Keratinocyte (primary cell): ENCODE results near the gene CYP2S1. TPM values are rescaled to one million over a fixed set of nuclear protein-coding genes. Genes with fewer than 3 reads are reported as not detected.
"Not testable (repeated sequence)": the region's sequence is repeated elsewhere in the genome, so short reads cannot be mapped to it uniquely, and the experiment has no call there.

Source experiments
- DNase-seq: peaks from one replicate; pipeline ENCODE4 v3.0.0-alpha.2; 2011; ENCODE audit warnings: low read depth, missing footprints, low spot score
- FAIRE-seq: peaks from 2 replicates; lab custom pipeline; 2011; peaks lifted over from hg19 to GRCh38; lab: Jason Lieb, UNC
- H2AFZ ChIP-seq: 2 replicates; pipeline ENCODE4 v1.6.0; 2012; ENCODE audit warnings: low read length, control low read depth, inconsistent platforms; ENCODE audit not compliant: control insufficient read depth
- H3K27ac ChIP-seq: 2 replicates; pipeline ENCODE4 v1.5.1; 2011; ENCODE audit warnings: low read length; ENCODE audit not compliant: control insufficient read depth, insufficient read depth
- H3K27me3 ChIP-seq: 3 replicates; pipeline ENCODE4 v1.6.0; 2011; ENCODE audit warnings: low read length; ENCODE audit not compliant: control insufficient read depth, insufficient read depth; ENCODE audit errors: extremely low read depth
- H3K36me3 ChIP-seq, 2 experiments: 2 replicates in 1 of 2; 3 replicates in 1 of 2; pipeline ENCODE4 v1.5.1; 2011; ENCODE audit warnings: low read length in 2 of 2, mild to moderate bottlenecking in 1 of 2; ENCODE audit not compliant: control insufficient read depth in 2 of 2, insufficient read depth in 2 of 2; ENCODE audit errors: extremely low read depth in 1 of 2
- H3K4me1 ChIP-seq: 3 replicates; pipeline ENCODE4 v1.5.1; 2011; ENCODE audit warnings: low read length; ENCODE audit not compliant: control insufficient read depth, insufficient read depth; ENCODE audit errors: extremely low read depth
- H3K4me2 ChIP-seq: 3 replicates; pipeline ENCODE4 v1.6.0; 2011; ENCODE audit warnings: low read depth, low read length; ENCODE audit not compliant: control insufficient read depth, insufficient read depth; ENCODE audit errors: extremely low read depth
- H3K4me3 ChIP-seq, 3 experiments: fragments of 200-600 bp in 1 of 3; sonication (generic) in 1 of 3; 2 replicates in 2 of 3; 3 replicates in 1 of 3; pipeline ENCODE4 v1.5.1; 2011 to 2016; ENCODE audit warnings: low read length in 3 of 3, mild to moderate bottlenecking in 3 of 3, control low read depth in 2 of 3, inconsistent platforms in 1 of 3, low read depth in 1 of 3, mixed read lengths in 1 of 3, mixed run types in 1 of 3, moderate library complexity in 1 of 3; ENCODE audit not compliant: control insufficient read depth in 2 of 3, insufficient read depth in 2 of 3; ENCODE audit errors: extremely low read depth in 1 of 3
- H3K79me2 ChIP-seq: 2 replicates; pipeline ENCODE4 v1.6.0; 2012; ENCODE audit warnings: low read length; ENCODE audit not compliant: control insufficient read depth, insufficient read depth
- H3K9ac ChIP-seq: 3 replicates; pipeline ENCODE4 v1.6.0; 2011; ENCODE audit warnings: low read length; ENCODE audit not compliant: control insufficient read depth, insufficient read depth; ENCODE audit errors: extremely low read depth
- H3K9me1 ChIP-seq: 3 replicates; pipeline ENCODE4 v1.6.0; 2011; ENCODE audit warnings: low read length; ENCODE audit not compliant: control insufficient read depth, insufficient read depth; ENCODE audit errors: extremely low read depth
- H3K9me3 ChIP-seq: 2 replicates; pipeline ENCODE4 v1.5.1; 2012; ENCODE audit warnings: low read depth, low read length; ENCODE audit not compliant: control insufficient read depth
- H4K20me1 ChIP-seq: 3 replicates; pipeline ENCODE4 v1.6.0; 2011; ENCODE audit warnings: low read length; ENCODE audit not compliant: control insufficient read depth, insufficient read depth; ENCODE audit errors: extremely low read depth
- EZH2 ChIP-seq: IDR thresholded peaks from one replicate; pipeline ENCODE4 v1.6.1; 2012; ENCODE audit warnings: inconsistent platforms, mild to moderate bottlenecking, low read length, moderate library complexity
- dilution Hi-C: fragments of 300-500 bp; cut with MboI; formaldehyde crosslinking; loops from one replicate; pipeline ENCODE4 v1.7.0; 2020; ENCODE audit warnings: low sequenced_read_pairs; ENCODE audit not compliant: extremely low pct_ligation_motif_present
- polyA plus RNA-seq, 5 experiments: library from polyadenylated mRNA; depleted of rRNA in 3 of 5; stranded (reverse) in 3 of 5; stranded (forward) in 1 of 5; unstranded in 1 of 5; fragments of >200 nt; gene quantifications; 1 replicate in 1 of 5; 2 replicates in 3 of 5; 3 replicates in 1 of 5; pipeline versions ENCODE4 v1.2.1 to v1.2.3, GENCODE V29; 2011 to 2012; ENCODE audit warnings: missing spikeins in 2 of 5, low read depth in 1 of 5, low replicate concordance in 1 of 5
- TF ChIP-seq, protein P1 (sequence below), 3 experiments: IDR thresholded peaks in 1 of 3; conservative IDR thresholded peaks in 1 of 3; optimal IDR thresholded peaks in 1 of 3; 2 replicates in 2 of 3; 3 replicates in 1 of 3; pipeline versions ENCODE3 to v1.5.1; 2011; ENCODE audit warnings: low read length in 3 of 3, mild to moderate bottlenecking in 3 of 3, moderate library complexity in 2 of 3, control low read depth in 1 of 3, inconsistent platforms in 1 of 3; ENCODE audit not compliant: insufficient read depth in 2 of 3; ENCODE audit errors: extremely low read depth in 1 of 3

Gene CYP2S1
- polyA plus RNA-seq, 1 donor (not counting 4 experiments of a cell fraction or from before 2014, with no cell fraction given): 4.9 TPM

DNA sequence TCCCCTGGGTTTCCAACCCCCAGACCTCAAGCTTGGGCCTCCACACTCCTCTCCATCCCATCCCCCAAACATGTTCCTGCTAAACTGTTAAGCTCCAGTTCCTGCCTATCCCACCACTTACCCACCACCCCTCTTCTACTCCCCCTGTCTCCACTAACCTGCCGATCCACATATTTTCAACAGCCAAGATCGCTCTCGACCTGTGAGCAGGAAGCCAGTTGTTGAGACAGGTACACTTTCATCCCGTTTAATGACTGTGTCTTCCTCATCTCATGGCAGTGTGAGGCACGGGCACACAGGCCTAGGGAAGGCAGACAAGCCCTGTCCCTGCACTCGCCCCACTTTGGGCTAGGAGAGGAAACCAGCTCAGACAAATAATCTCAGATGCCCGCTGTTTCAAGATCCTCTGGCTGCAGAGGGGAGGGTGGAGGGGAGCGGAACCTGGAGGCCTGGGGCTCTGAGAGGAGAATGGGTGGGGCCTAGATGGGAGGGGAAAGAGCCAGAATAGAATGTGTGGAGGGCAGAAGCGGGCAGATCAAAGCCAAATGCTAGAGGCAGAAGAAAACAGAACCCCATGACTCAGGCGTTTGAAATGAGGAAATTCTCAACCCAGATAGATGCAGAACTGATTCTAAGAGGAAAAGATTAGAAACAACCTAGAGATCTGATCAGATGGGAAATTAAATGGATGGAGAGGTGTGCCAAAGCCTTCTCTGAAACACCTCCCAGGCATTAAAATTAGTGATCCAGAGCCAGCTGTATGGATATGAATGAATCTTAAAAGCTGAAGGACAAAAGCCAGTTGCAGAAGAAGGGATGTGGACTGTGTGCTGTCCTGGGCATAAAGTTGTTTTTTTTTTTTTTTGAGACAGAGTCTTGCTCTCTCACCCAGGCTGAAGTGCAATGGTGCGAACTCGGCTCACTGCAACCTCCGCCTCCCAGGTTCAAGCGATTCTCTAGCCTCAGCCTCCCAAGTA, 16.9 kb upstream of the CYP2S1 start:
- H3K79me2 ChIP-seq: no peaks in the 10 kb centered on the region
- H3K4me1 ChIP-seq: peaks cover 11% of the 10 kb centered on the region
- peak overlapping the region; percentile 14 for H3K9ac ChIP-seq
- no peaks in the 10 kb centered on the region for H3K9me1 ChIP-seq
- peak overlapping the region; percentile 65 for H3K27ac ChIP-seq
- no peaks in the 10 kb centered on the region for H3K9me3 ChIP-seq
- no peaks in the 10 kb centered on the region for H3K36me3 ChIP-seq
- DNase-seq (no peak), FAIRE-seq (peak; percentile 75)
- no peaks in the 10 kb centered on the region for H4K20me1 ChIP-seq
- H2AFZ ChIP-seq: peak overlapping the region; percentile 67
- no peak for TF ChIP-seq EZH2
- TF ChIP-seq, protein P1, sequence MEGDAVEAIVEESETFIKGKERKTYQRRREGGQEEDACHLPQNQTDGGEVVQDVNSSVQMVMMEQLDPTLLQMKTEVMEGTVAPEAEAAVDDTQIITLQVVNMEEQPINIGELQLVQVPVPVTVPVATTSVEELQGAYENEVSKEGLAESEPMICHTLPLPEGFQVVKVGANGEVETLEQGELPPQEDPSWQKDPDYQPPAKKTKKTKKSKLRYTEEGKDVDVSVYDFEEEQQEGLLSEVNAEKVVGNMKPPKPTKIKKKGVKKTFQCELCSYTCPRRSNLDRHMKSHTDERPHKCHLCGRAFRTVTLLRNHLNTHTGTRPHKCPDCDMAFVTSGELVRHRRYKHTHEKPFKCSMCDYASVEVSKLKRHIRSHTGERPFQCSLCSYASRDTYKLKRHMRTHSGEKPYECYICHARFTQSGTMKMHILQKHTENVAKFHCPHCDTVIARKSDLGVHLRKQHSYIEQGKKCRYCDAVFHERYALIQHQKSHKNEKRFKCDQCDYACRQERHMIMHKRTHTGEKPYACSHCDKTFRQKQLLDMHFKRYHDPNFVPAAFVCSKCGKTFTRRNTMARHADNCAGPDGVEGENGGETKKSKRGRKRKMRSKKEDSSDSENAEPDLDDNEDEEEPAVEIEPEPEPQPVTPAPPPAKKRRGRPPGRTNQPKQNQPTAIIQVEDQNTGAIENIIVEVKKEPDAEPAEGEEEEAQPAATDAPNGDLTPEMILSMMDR (optimal IDR thresholded peaks at IDR 0.05 in 1 of 3, IDR thresholded peaks at IDR 0.05 in 1 of 3, conservative IDR thresholded peaks at IDR 0.05 in 1 of 3; ENCODE audit: extremely low read depth in 1 of 3, insufficient read depth in 2 of 3, low read length in 3 of 3): no peak
- peak overlapping the region; percentile 15 to 43 (median 37) for H3K4me3 ChIP-seq
- H3K4me2 ChIP-seq: peak overlapping the region; percentile 74
- H3K27me3 ChIP-seq: no peaks in the 10 kb centered on the region
- dilution Hi-C loops: no loop called here

DNA sequence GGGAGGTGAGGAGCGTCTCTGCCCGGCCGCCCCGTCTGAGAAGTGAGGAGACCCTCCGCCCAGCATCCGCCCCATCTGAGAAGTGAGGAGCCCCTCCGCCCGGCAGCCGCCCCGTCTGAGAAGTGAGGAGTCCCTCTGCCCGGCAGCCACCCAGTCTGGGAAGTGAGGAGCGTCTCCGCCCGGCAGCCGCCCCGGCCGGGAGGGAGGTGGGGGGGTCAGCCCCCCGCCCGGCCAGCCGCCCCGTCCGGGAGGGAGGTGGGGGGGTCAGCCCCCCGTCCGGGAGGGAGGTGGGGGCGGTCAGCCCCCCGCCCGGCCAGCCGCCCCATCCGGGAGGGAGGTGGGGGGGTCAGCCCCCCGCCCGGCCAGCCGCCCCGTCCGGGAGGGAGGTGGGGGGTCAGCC, 12.8 kb upstream of the CYP2S1 start:
- H3K9me3 ChIP-seq, H2AFZ ChIP-seq, DNase-seq, H3K79me2 ChIP-seq, H3K9ac ChIP-seq, dilution Hi-C loops, H4K20me1 ChIP-seq, H3K4me3 ChIP-seq, H3K27me3 ChIP-seq, H3K4me2 ChIP-seq, H3K36me3 ChIP-seq, H3K9me1 ChIP-seq, H3K27ac ChIP-seq, FAIRE-seq: not testable (repeated sequence)
- peaks cover 11% of the 10 kb centered on the region for H3K4me1 ChIP-seq
